ENCODE data around the gene DHDH. TPM values are rescaled to one million over a fixed set of nuclear protein-coding genes. Genes with fewer than 3 reads are reported as not detected.

DHDH gene
- total and polyA plus RNA-seq, 11 donors, result 0.15 to 0.49 TPM; not detected in 9

GRCh38 chr19:48964205-48965039 is 30.9 kb downstream of the DHDH start:
- DNase-seq, result no peak
- Histone ChIP-seq H3K36me3 (peaks cover 0 to 36% (median 28%) of the 10 kb centered on the region in 9 donors), H3K4me3 (peak overlapping the region; percentile 61 to 99 (median 88)), H3K27ac (peak overlapping the region; percentile 73 to 97 (median 93)), H3K27me3 (no peaks in the 10 kb centered on the region), H3K9me3 (no peaks in the 10 kb centered on the region), H3K4me1 (peaks cover 10 to 63% (median 46%) of the 10 kb centered on the region in 12 donors)
- no peak for ATAC-seq
- WGBS, 4 donors, result 21 to 34% (median 26%) methylated on average over 12 to 19 of the region's 19 CpGs
- intact Hi-C loops (cut with DNase I), result loop anchor here (2.0 to 10.0 kb wide), 8 partner anchors 57 to 320 kb away; partner anchors contain the start of genes PPP1R15A (in 7 of the 10), NUCB1 (in 2 of the 10) and CA11 (in 1 of the 10)
- TF ChIP-seq POLR2A (IDR thresholded peaks at IDR 0.05) (no peak), CTCF (IDR thresholded peaks at IDR 0.05) (no peak)

- peak; percentile 98 to 100 for TF ChIP-seq POLR2A (IDR thresholded peaks at IDR 0.05)
- TF ChIP-seq CTCF (IDR thresholded peaks at IDR 0.05), result no peak
- Histone ChIP-seq H3K27me3 (no peaks in the 10 kb centered on the region), H3K36me3 (peaks cover 0 to 44% (median 36%) of the 10 kb centered on the region in 9 donors), H3K4me1 (peaks cover 10 to 65% (median 47%) of the 10 kb centered on the region in 12 donors), H3K27ac (peak within 1 kb of the TSS; percentile 73 to 97 (median 93)), H3K9me3 (no peaks in the 10 kb centered on the region), H3K4me3 (peak within 1 kb of the TSS; percentile 61 to 99 (median 88))
- DNase-seq, result peak; percentile 98 to 99 (median 98)
- intact Hi-C loops (cut with DNase I), result loop anchor here (2.0 to 10.0 kb wide), 7 partner anchors 60 to 320 kb away; partner anchors contain the start of genes PPP1R15A (in 7 of the 10), NUCB1 (in 2 of the 10) and CA11 (in 1 of the 10)
- 0 to 2% (median 0%) methylated on average over 34 to 52 of the region's 52 CpGs for WGBS, 4 donors
- ATAC-seq, result peak; percentile 85 to 92 (median 88)
Observed at GRCh38 chr19:48965040-48965805, 31.7 kb downstream of the DHDH start, which contains the start of gene FTL. TSS of gene FTL (plus strand) at chr19:48965309. CDS start at chr19:48965508, 199 bp downstream.

- H3K27ac ChIP-seq, result peak overlapping the region; percentile 73 to 97 (median 93)
- ATAC-seq, result peak; percentile 61 to 73 (median 66)
- peak overlapping the region; percentile 61 to 99 (median 88) for H3K4me3 ChIP-seq
- peak; percentile 89 to 94 (median 90) for DNase-seq
- WGBS, 4 donors, result 10 to 12% (median 11%) methylated on average over 35 to 36 of the region's 36 CpGs
- H3K36me3 ChIP-seq, result peaks cover 0 to 50% (median 42%) of the 10 kb centered on the region in 9 donors
- H3K9me3 ChIP-seq, result no peaks in the 10 kb centered on the region
- TF ChIP-seq POLR2A (IDR thresholded peaks at IDR 0.05), result no peak
- no peak for TF ChIP-seq CTCF (IDR thresholded peaks at IDR 0.05)
- intact Hi-C loops (cut with DNase I), result loop anchor here (2.0 to 10.0 kb wide), 7 partner anchors 61 to 321 kb away; partner anchors contain the start of genes PPP1R15A (in 7 of the 10), NUCB1 (in 2 of the 10) and CA11 (in 1 of the 10)
- no peaks in the 10 kb centered on the region for H3K27me3 ChIP-seq
- H3K4me1 ChIP-seq, result peaks cover 10 to 72% (median 51%) of the 10 kb centered on the region in 12 donors
Observed at GRCh38 chr19:48965806-48966540, 32.5 kb downstream of the DHDH start.

All from heart left ventricle (tissue), 16 donors.